SK-N-SH treated with all-trans-retinoic acid at 6 μM for 48 hours (cell line): ENCODE measurements around the gene DNAJC5G.

Source experiments
- RARB ChIP-seq: fragments of 250-450 bp; sonication (Bioruptor Pico); IDR thresholded peaks from 2 replicates; pipeline ENCODE4 v1.8.0; 2021; ENCODE audit warnings: mild to moderate bottlenecking, moderate library complexity
- ZNF70 ChIP-seq: fragments of 450-650 bp; formaldehyde crosslinking; IDR thresholded peaks from 2 replicates; pipeline ENCODE4 v1.5.0; 2020; ENCODE audit warnings: mild to moderate bottlenecking, moderate library complexity
- TF ChIP-seq, protein P1 (sequence below): fragments of 250-450 bp; sonication (Bioruptor Pico); IDR thresholded peaks from 2 replicates; pipeline ENCODE4 v1.8.0; 2020; ENCODE audit warnings: mild to moderate bottlenecking, moderate library complexity, borderline replicate concordance

DNA sequence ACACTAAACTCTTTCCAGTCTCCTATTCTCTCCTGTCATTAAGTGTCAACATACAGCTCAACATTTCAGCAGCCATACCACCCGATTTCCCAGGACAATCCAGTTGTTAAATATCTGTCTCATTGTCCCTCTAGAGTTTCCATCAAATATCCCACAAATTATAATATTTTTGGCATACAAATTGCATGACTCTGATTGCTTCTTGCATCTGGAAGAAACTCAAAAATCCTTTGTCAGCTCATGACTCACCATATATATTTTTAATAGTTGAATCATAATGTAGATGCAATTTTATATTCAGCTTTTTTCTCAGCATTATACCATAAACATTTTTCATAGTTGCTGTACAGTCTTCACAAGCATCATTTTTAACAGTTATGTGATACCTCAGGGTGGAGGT, 19.6 kb upstream of the DNAJC5G start:
- TF ChIP-seq, protein P1, sequence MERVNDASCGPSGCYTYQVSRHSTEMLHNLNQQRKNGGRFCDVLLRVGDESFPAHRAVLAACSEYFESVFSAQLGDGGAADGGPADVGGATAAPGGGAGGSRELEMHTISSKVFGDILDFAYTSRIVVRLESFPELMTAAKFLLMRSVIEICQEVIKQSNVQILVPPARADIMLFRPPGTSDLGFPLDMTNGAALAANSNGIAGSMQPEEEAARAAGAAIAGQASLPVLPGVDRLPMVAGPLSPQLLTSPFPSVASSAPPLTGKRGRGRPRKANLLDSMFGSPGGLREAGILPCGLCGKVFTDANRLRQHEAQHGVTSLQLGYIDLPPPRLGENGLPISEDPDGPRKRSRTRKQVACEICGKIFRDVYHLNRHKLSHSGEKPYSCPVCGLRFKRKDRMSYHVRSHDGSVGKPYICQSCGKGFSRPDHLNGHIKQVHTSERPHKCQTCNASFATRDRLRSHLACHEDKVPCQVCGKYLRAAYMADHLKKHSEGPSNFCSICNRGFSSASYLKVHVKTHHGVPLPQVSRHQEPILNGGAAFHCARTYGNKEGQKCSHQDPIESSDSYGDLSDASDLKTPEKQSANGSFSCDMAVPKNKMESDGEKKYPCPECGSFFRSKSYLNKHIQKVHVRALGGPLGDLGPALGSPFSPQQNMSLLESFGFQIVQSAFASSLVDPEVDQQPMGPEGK (CRISPR knock-in tag) = no peak
- TF ChIP-seq ZNF70 (no peak), RARB (no peak)
